Ectodermal cell (in vitro differentiated cells): ENCODE data around the gene MTHFR.

Experiments used
- H3K27ac ChIP-seq: 2 replicates; pipeline ENCODE4 v1.7.0; 2013; ENCODE audit warnings: mild to moderate bottlenecking, low read depth, low read length; ENCODE audit not compliant: insufficient read depth, poor library complexity, severe bottlenecking
- H3K27me3 ChIP-seq: 2 replicates; pipeline ENCODE4 v1.7.0; 2013; ENCODE audit warnings: mild to moderate bottlenecking, low read length; ENCODE audit not compliant: insufficient read depth, control insufficient read depth, poor library complexity, severe bottlenecking
- H3K36me3 ChIP-seq: one replicate; pipeline ENCODE4 v1.7.0; 2013; ENCODE audit warnings: low read length; ENCODE audit not compliant: control insufficient read depth, insufficient read depth
- H3K4me1 ChIP-seq: one replicate; pipeline ENCODE4 v1.7.0; 2013; ENCODE audit warnings: low read length; ENCODE audit not compliant: control insufficient read depth, insufficient read depth
- H3K4me3 ChIP-seq: 2 replicates; pipeline ENCODE4 v1.7.0; 2013; ENCODE audit warnings: low read depth, low read length, control low read depth; ENCODE audit not compliant: insufficient read depth
- H3K9me3 ChIP-seq: 2 replicates; pipeline ENCODE4 v1.7.0; 2013; ENCODE audit warnings: mild to moderate bottlenecking, low read length, moderate library complexity; ENCODE audit not compliant: control insufficient read depth
- WGBS, 2 experiments: methylation state at CpG; one replicate each; pipeline ENCODE4 v1.1.7; 2013; ENCODE audit warnings: missing lambda C conversion rate in 2 of 2; 5-methylcytosine and 5-hydroxymethylcytosine counted together

The MTHFR gene

GRCh38 chr1:11796036-11796828, 9.5 kb downstream of the MTHFR start:
- no peaks in the 10 kb centered on the region for H3K9me3 ChIP-seq
- whole genome bisulfite sequencing, 2 experiments: 97% methylated on average over 15 of the region's 15 CpGs
- no peaks in the 10 kb centered on the region for H3K27me3 ChIP-seq
- peaks cover 13% of the 10 kb centered on the region for H3K36me3 ChIP-seq
- H3K27ac ChIP-seq: no peak overlapping the region
- H3K4me1 ChIP-seq: no peaks in the 10 kb centered on the region
- H3K4me3 ChIP-seq: no peak overlapping the region

- Histone ChIP-seq H3K36me3 (peaks cover 13% of the 10 kb centered on the region), H3K4me1 (no peaks in the 10 kb centered on the region), H3K27ac (no peak overlapping the region), H3K9me3 (no peaks in the 10 kb centered on the region), H3K27me3 (no peaks in the 10 kb centered on the region), H3K4me3 (no peak overlapping the region)
- WGBS, 2 experiments: 87 to 88% methylated on average over 14 of the region's 14 CpGs
These were observed 10.4 kb downstream of the MTHFR start for GRCh38 chr1:11795238-11795890.

DNA sequence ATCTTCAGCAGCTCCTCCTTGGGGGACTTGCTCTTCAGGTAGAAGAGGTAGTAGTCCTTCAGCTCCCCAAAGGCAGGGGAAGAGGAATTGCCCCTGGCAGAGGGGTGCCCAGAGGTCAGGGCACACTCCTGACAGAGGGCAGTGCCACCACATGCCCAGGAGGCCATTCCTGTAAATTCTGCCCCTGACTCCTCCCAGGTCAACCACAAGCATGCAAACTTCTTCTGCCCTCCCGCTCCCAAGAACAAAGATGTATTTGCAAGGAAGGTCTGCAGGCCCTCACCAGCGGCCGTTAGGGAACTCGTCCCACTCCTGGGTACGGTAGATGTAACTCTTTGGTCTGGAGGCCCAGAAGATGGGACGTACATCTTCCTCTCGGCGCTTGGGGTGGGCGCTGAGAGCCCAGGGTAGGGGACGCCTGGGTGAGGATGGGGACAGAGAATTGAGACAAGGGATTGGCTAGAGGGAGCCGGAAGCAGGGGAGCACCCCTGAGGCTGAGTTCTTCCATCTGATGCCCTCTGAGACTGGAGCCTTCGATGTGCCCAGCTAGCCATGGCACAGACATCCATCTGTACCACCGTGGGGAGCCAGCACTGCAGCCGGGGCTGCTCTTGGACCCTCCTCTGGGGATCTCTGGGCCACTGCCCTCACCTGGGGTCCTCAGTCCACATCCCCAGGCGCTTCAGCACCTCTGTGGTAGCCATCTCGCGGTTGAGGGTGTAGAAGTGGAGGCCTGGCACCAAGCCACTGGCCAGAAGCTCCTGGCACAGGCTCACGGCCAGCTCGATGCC, 11.1 kb downstream of the MTHFR start:
- Histone ChIP-seq H3K9me3 (no peaks in the 10 kb centered on the region), H3K4me1 (no peaks in the 10 kb centered on the region), H3K27ac (no peak overlapping the region), H3K36me3 (peaks cover 13% of the 10 kb centered on the region), H3K27me3 (no peaks in the 10 kb centered on the region), H3K4me3 (no peak overlapping the region)
- 94 to 96% methylated on average over 19 of the region's 19 CpGs for WGBS, 2 experiments

DNA sequence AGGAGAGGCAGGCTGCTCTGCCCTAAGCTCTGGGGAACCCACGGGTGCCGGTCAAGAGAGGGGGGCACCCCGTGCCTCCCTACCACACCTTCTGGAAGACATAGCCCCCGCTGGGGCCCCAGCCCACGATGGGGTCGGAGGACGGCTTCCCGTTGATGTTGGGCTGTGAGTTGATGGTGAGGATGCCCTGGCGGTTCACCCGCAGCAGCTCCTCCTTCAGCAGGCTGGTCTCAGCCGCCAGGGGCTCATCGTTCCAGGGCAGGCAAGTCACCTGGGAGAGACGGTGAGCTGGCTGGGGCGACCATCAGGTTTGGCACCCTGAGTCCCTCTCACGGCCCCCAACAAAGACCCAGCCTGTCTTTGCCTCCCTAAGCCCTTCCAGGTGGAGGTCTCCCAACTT, 11.9 kb downstream of the MTHFR start:
- peaks cover 13% of the 10 kb centered on the region for H3K36me3 ChIP-seq
- WGBS, 2 experiments: 93 to 94% methylated on average over 15 of the region's 15 CpGs
- no peak overlapping the region for H3K27ac ChIP-seq
- no peak overlapping the region for H3K4me3 ChIP-seq
- H3K27me3 ChIP-seq: no peaks in the 10 kb centered on the region
- no peaks in the 10 kb centered on the region for H3K9me3 ChIP-seq
- no peaks in the 10 kb centered on the region for H3K4me1 ChIP-seq

GRCh38 chr1:11792106-11792505, 13.7 kb downstream of the MTHFR start:
- H3K36me3 ChIP-seq: peaks cover 13% of the 10 kb centered on the region
- no peaks in the 10 kb centered on the region for H3K27me3 ChIP-seq
- peaks cover 15% of the 10 kb centered on the region for H3K4me1 ChIP-seq
- WGBS, 2 experiments: 96% methylated on average over 11 of the region's 11 CpGs
- H3K4me3 ChIP-seq: no peak overlapping the region
- no peak overlapping the region for H3K27ac ChIP-seq
- H3K9me3 ChIP-seq: no peaks in the 10 kb centered on the region

GRCh38 chr1:11790880-11791715, 14.7 kb downstream of the MTHFR start:
- H3K4me3 ChIP-seq: no peak overlapping the region
- peaks cover 22% of the 10 kb centered on the region for H3K4me1 ChIP-seq
- no peak overlapping the region for H3K27ac ChIP-seq
- H3K27me3 ChIP-seq: no peaks in the 10 kb centered on the region
- WGBS, 2 experiments: 91 to 94% methylated on average over 19 of the region's 19 CpGs
- no peaks in the 10 kb centered on the region for H3K9me3 ChIP-seq
- H3K36me3 ChIP-seq: peaks cover 10% of the 10 kb centered on the region

- no peaks in the 10 kb centered on the region for H3K27me3 ChIP-seq
- 95% methylated on average over 20 of the region's 20 CpGs for WGBS, 2 experiments
- H3K27ac ChIP-seq: no peak overlapping the region
- H3K4me1 ChIP-seq: peaks cover 22% of the 10 kb centered on the region
- H3K9me3 ChIP-seq: no peaks in the 10 kb centered on the region
- H3K36me3 ChIP-seq: peaks cover 6% of the 10 kb centered on the region
- no peak overlapping the region for H3K4me3 ChIP-seq
These were observed 15.5 kb downstream of the MTHFR start for GRCh38 chr1:11790101-11790879.

- WGBS, 2 experiments: 90% methylated on average over 13 of the region's 13 CpGs
- Histone ChIP-seq H3K27me3 (no peaks in the 10 kb centered on the region), H3K9me3 (no peaks in the 10 kb centered on the region), H3K4me3 (no peak overlapping the region), H3K36me3 (peaks cover 6% of the 10 kb centered on the region), H3K27ac (no peak overlapping the region), H3K4me1 (peaks cover 27% of the 10 kb centered on the region)
These were observed 16.4 kb downstream of the MTHFR start for GRCh38 chr1:11789126-11790067.
